A673 (cell line): ENCODE results near the gene SYT7. TPM values are rescaled to one million over a fixed set of nuclear protein-coding genes. Genes with fewer than 3 reads are reported as not detected.
"Not testable (repeated sequence)": the region's sequence is repeated elsewhere in the genome, so short reads cannot be mapped to it uniquely, and the experiment has no call there.

ENCODE experiments used
- BruUV-seq: library from RNA; stranded (reverse); fragments of 400-500 nt; replicated peaks from 2 replicates; lab custom pipeline; 2021; lab: Mats Ljungman, UMichigan
- CTCF ChIA-PET: fragments of 300-600 bp; sonication (Branson Sonifier 250); formaldehyde crosslinking; loops from one replicate; lab custom pipeline; 2022; ENCODE audit warnings: antibody characterized with exemption; lab: Charles Lee
- POLR2A ChIA-PET: fragments of 300-600 bp; sonication (Branson Sonifier 250); formaldehyde crosslinking; loops from one replicate; lab custom pipeline; 2022; ENCODE audit warnings: antibody characterized with exemption; ENCODE audit not compliant: low non-redundant PET; lab: Charles Lee
- DNase-seq: peaks from one replicate; pipeline ENCODE4 v3.0.0-alpha.2; 2015; ENCODE audit warnings: low spot score
- H3K27ac ChIP-seq: fragments of 200-600 bp; sonication (generic); 2 replicates; pipeline ENCODE4 v1.5.1; 2016; ENCODE audit warnings: mixed run types, low read depth, mild to moderate bottlenecking, mixed read lengths, antibody characterized with exemption, low read length; ENCODE audit not compliant: poor library complexity, severe bottlenecking
- H3K27me3 ChIP-seq: fragments of 200-600 bp; sonication (generic); replicated peaks from 2 replicates; pipeline ENCODE4 v1.6.1; 2017; ENCODE audit warnings: mixed run types, low read depth, mild to moderate bottlenecking, mixed read lengths, antibody characterized with exemption, low read length; ENCODE audit not compliant: insufficient read depth, poor library complexity
- H3K36me3 ChIP-seq: fragments of 200-600 bp; sonication (generic); 2 replicates; pipeline ENCODE4 v1.6.1; 2016; ENCODE audit warnings: mixed run types, mild to moderate bottlenecking, mixed read lengths, antibody characterized with exemption, low read length; ENCODE audit not compliant: insufficient read depth, poor library complexity, severe bottlenecking
- H3K4me1 ChIP-seq: fragments of 200-600 bp; sonication (generic); 2 replicates; pipeline ENCODE4 v1.6.1; 2017; ENCODE audit warnings: mixed run types, mild to moderate bottlenecking, mixed read lengths, antibody characterized with exemption, low read length; ENCODE audit not compliant: insufficient read depth, poor library complexity, severe bottlenecking
- H3K4me3 ChIP-seq: fragments of 200-600 bp; sonication (generic); 2 replicates; pipeline ENCODE4 v1.5.1; 2016; ENCODE audit warnings: low read depth, mixed run types, mild to moderate bottlenecking, mixed read lengths, low read length; ENCODE audit not compliant: poor library complexity, severe bottlenecking
- H3K9me3 ChIP-seq: fragments of 200-600 bp; sonication (generic); 2 replicates; pipeline ENCODE4 v1.6.1; 2016; ENCODE audit warnings: mixed run types, low read depth, mild to moderate bottlenecking, mixed read lengths, antibody characterized with exemption, low read length; ENCODE audit not compliant: poor library complexity, severe bottlenecking
- EZH2 ChIP-seq: fragments of 200-600 bp; sonication (generic); IDR thresholded peaks from 2 replicates; pipeline ENCODE4 v1.6.1; 2017; ENCODE audit warnings: borderline replicate concordance, low read depth, mild to moderate bottlenecking, mixed read lengths, antibody characterized with exemption, low read length; ENCODE audit not compliant: poor library complexity, severe bottlenecking
- intact Hi-C: fragments of 100-400 bp; cut with micrococcal nuclease; formaldehyde crosslinking; loops from one replicate; pipeline ENCODE4 v1.10.0; 2022; ENCODE audit not compliant: unreplicated experiment
- total RNA-seq: library from RNA; stranded (reverse); gene quantifications from 2 replicates; pipeline ENCODE4 v1.2.3, GENCODE V29; 2021
- TF ChIP-seq, protein P1 (sequence below): fragments of 300-800, 200-600 bp; sonication (generic); conservative IDR thresholded peaks from 2 replicates; pipeline ENCODE4 v1.5.1; 2017; ENCODE audit warnings: low read depth, mild to moderate bottlenecking, antibody characterized with exemption, low read length, moderate library complexity, mixed read lengths

Gene SYT7
- total RNA-seq, 1 experiment from 2014 or later: 1.3 TPM

DNA sequence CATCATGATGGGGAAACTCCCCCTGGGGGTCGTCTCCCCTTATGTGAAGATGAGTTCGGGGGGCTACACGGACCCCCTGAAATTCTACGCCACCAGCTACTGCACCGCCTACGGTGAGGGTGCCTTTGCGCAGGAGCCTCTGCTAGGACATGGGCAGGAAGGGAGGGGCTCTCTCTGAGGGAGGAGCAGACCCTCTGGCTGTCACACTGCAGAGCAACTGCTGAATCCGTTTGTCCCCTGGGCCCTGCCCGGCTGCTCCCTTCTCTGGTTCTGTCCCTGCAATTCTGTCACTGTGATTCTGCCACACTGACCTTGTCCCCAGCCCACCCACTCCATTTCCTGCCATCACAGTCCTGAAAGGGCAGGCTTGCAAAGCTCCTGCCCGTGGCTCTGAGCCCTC is 99.1 kb downstream of the SYT7 start:
- Histone ChIP-seq H3K4me1 (no peaks in the 10 kb centered on the region), H3K27ac (no peak overlapping the region), H3K36me3 (no peaks in the 10 kb centered on the region), H3K27me3 (no peaks in the 10 kb centered on the region), H3K9me3 (no peaks in the 10 kb centered on the region), H3K4me3 (no peak overlapping the region)
- no TSS peak for BruUV-seq
- intact Hi-C loops: no loop called here
- DNase-seq: no peak
- POLR2A ChIA-PET: interaction anchor here (0.5 kb wide), 1 partner anchor 34 kb away, joined by 5 read pairs; no protein-coding TSS in a partner anchor
- TF ChIP-seq, protein P1, sequence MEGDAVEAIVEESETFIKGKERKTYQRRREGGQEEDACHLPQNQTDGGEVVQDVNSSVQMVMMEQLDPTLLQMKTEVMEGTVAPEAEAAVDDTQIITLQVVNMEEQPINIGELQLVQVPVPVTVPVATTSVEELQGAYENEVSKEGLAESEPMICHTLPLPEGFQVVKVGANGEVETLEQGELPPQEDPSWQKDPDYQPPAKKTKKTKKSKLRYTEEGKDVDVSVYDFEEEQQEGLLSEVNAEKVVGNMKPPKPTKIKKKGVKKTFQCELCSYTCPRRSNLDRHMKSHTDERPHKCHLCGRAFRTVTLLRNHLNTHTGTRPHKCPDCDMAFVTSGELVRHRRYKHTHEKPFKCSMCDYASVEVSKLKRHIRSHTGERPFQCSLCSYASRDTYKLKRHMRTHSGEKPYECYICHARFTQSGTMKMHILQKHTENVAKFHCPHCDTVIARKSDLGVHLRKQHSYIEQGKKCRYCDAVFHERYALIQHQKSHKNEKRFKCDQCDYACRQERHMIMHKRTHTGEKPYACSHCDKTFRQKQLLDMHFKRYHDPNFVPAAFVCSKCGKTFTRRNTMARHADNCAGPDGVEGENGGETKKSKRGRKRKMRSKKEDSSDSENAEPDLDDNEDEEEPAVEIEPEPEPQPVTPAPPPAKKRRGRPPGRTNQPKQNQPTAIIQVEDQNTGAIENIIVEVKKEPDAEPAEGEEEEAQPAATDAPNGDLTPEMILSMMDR: no peak
- no peak for TF ChIP-seq EZH2
- CTCF ChIA-PET: interaction anchor here (1.1 to 1.6 kb wide), 8 partner anchors 9 to 157 kb away, joined by 3 to 12 read pairs (median 4); no protein-coding TSS in a partner anchor

DNA sequence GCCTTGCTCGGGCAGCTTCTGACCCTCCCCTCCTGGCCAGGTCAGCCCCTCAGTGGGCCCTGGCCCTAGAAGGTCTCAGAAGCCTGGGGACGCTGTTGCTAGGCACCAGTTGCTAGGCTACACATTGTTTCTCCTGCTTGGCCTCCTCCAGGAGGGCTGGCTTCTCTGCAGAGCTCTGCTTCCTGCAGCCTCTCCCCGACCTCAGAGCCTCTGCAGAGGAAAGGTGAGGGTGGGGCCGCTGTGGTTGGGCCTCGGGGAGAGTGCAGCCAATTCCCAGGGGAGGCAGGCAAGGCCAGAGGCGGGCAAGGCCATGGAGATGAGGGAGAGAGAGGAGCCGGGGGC is 99.9 kb downstream of the SYT7 start:
- no peak overlapping the region for H3K4me3 ChIP-seq
- no peak overlapping the region for H3K27ac ChIP-seq
- intact Hi-C loops: no loop called here
- H3K36me3 ChIP-seq: no peaks in the 10 kb centered on the region
- H3K9me3 ChIP-seq: no peaks in the 10 kb centered on the region
- no peak for DNase-seq
- BruUV-seq: no TSS peak
- H3K4me1 ChIP-seq: no peaks in the 10 kb centered on the region
- H3K27me3 ChIP-seq: no peaks in the 10 kb centered on the region
- ChIA-PET POLR2A (no interaction called here), CTCF (interaction anchor here (0.6 to 1.2 kb wide), 3 partner anchors 19 to 51 kb away, joined by 3 to 5 read pairs (median 4); no protein-coding TSS in a partner anchor)
- no peak for TF ChIP-seq EZH2
- TF ChIP-seq, protein P1: no peak

DNA sequence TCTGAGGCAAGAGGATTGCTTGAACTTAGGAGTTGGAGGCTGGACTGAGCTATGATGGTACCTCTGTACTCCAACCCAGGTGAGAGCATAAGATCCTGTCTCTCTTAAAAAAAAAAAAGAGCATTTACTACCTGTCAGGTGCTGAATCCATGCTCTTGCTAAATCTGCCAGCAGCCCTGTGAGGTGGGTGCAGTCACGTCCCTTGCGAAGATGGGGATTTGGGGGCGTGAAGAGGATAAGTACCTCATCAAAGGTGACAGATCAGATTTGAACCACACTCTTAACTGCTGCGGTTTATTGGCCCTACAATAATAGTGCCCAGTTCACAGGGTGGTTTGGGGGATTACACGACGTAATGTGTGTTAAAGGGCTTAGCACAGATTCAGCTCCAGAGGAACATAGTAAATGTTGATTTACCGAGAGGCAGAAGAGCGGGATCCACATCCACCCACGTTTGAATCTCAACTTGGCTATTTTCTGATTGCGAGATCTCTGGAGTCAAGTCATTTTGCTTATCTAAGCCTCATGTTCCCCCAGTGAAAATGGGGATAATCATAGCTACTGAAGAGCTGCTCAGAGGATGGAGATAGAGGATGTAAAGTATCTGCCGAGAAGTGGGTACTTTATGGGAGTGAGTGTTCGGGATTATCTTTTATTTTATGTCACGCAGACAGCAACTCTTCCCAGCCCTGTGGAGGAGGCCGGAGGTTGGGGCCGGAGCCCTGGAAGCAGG is 100.4 kb downstream of the SYT7 start:
- intact Hi-C loops: no loop called here
- no peaks in the 10 kb centered on the region for H3K4me1 ChIP-seq
- no peaks in the 10 kb centered on the region for H3K9me3 ChIP-seq
- TF ChIP-seq, protein P1: no peak
- ChIA-PET POLR2A (interaction anchor here (0.6 kb wide), 2 partner anchors 31 to 359 kb away, joined by 4 to 8 read pairs; no protein-coding TSS in a partner anchor), CTCF (interaction anchor here (0.6 to 1.2 kb wide), 4 partner anchors 9 to 52 kb away, joined by 3 to 5 read pairs (median 4); no protein-coding TSS in a partner anchor)
- H3K27me3 ChIP-seq: no peaks in the 10 kb centered on the region
- no peak overlapping the region for H3K4me3 ChIP-seq
- no peaks in the 10 kb centered on the region for H3K36me3 ChIP-seq
- no peak overlapping the region for H3K27ac ChIP-seq
- no peak for DNase-seq
- BruUV-seq: no TSS peak

DNA sequence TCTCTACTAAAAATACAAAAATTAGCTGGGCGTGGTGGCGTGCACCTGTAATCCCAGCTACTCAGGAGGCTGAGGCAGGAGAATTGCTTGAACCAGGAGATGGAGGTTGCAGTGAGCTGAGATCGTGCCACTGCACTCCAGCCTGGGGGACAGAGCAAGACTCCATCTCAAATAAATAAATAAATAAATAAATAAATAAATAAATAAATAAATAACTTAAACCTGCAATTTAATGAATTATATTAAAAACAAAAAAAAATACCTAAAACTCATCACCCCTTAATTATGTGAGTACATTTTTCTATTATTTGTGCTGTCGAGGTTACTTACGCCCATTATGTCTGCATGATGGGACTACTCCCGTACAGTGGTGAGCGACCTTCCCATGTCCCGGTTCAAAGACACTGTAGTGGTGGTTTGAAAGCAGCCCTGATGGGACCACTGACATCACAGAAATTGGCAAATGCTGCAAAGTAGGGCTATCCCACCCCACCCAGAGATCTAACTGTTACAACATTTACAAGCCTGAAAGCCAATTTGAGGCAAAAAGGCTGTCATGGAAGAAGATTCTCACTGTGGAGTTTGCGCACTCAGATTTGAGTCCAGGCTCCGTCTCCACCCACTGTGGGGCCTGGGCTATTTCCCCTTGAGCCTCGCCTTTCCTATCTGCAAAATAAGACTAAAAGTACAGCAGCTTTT is 101.4 kb downstream of the SYT7 start:
- H3K27me3 ChIP-seq, POLR2A ChIA-PET, H3K4me1 ChIP-seq, H3K9me3 ChIP-seq, H3K27ac ChIP-seq, H3K36me3 ChIP-seq, DNase-seq, H3K4me3 ChIP-seq, BruUV-seq: not testable (repeated sequence)
- intact Hi-C loops: loop anchor here (5.0 to 10.0 kb wide), 3 partner anchors 53 to 255 kb away; partner anchors contain the start of gene SYT7
- CTCF ChIA-PET: interaction anchor here (0.7 to 2.9 kb wide), 6 partner anchors 8 to 52 kb away, joined by 3 to 33 read pairs (median 4); no protein-coding TSS in a partner anchor
